SK-N-SH (cell line): Measurements from ENCODE around the gene ARV1.

ENCODE experiments used
- CHD2 ChIP-seq: fragments of 150-350 bp; IDR thresholded peaks from 2 replicates; pipeline ENCODE4 v1.6.1; 2018; ENCODE audit warnings: low read length; ENCODE audit not compliant: partially characterized antibody
- EP300 ChIP-seq, 2 experiments: IDR thresholded peaks; 2 replicates each; pipeline versions ENCODE4 v1.4.0 to v1.6.1; 2012; ENCODE audit warnings: borderline replicate concordance in 1 of 2, low read depth in 1 of 2, low read length in 1 of 2
- EZH2phosphoT487 ChIP-seq: fragments of 200-600 bp; sonication (generic); IDR thresholded peaks from 2 replicates; pipeline ENCODE4 v1.6.1; 2017; ENCODE audit warnings: low read depth, mixed run types, mild to moderate bottlenecking, antibody characterized with exemption, moderate library complexity, borderline replicate concordance
- GATA2 ChIP-seq: sonication (generic); formaldehyde crosslinking; IDR thresholded peaks from 2 replicates; pipeline ENCODE4 v1.5.0; 2020; ENCODE audit warnings: mild to moderate bottlenecking, missing genetic modification reagents
- JUND ChIP-seq: IDR thresholded peaks from 2 replicates; pipeline ENCODE4 v1.4.0; 2012
- MXI1 ChIP-seq: IDR thresholded peaks from 2 replicates; pipeline ENCODE4 v1.6.1; 2012; ENCODE audit warnings: mild to moderate bottlenecking, low read depth, low read length, improper control_type of control experiment
- NRF1 ChIP-seq: IDR thresholded peaks from 2 replicates; pipeline ENCODE4 v1.6.1; 2012; ENCODE audit warnings: low read depth, mild to moderate bottlenecking, low read length
- RCOR1 ChIP-seq: fragments of 150-350 bp; IDR thresholded peaks from 2 replicates; pipeline ENCODE4 v1.6.1; 2017; ENCODE audit warnings: antibody characterized with exemption, low read length
- TAF1 ChIP-seq: IDR thresholded peaks from 2 replicates; pipeline ENCODE4 v1.6.1; 2012; ENCODE audit warnings: low read depth, mild to moderate bottlenecking, low read length, moderate library complexity, borderline replicate concordance
- TF ChIP-seq, protein P1 (sequence below): IDR thresholded peaks from 2 replicates; pipeline ENCODE4 v1.6.1; 2012; ENCODE audit warnings: mild to moderate bottlenecking, low read depth, low read length, moderate library complexity
- TF ChIP-seq, protein P2 (sequence below): fragments of 200-600 bp; sonication (generic); IDR thresholded peaks from 2 replicates; pipeline ENCODE4 v1.6.1; 2017; ENCODE audit warnings: antibody characterized with exemption, mild to moderate bottlenecking, moderate library complexity
- TF ChIP-seq, protein P3 (sequence below): IDR thresholded peaks from 2 replicates; pipeline ENCODE4; 2012

DNA sequence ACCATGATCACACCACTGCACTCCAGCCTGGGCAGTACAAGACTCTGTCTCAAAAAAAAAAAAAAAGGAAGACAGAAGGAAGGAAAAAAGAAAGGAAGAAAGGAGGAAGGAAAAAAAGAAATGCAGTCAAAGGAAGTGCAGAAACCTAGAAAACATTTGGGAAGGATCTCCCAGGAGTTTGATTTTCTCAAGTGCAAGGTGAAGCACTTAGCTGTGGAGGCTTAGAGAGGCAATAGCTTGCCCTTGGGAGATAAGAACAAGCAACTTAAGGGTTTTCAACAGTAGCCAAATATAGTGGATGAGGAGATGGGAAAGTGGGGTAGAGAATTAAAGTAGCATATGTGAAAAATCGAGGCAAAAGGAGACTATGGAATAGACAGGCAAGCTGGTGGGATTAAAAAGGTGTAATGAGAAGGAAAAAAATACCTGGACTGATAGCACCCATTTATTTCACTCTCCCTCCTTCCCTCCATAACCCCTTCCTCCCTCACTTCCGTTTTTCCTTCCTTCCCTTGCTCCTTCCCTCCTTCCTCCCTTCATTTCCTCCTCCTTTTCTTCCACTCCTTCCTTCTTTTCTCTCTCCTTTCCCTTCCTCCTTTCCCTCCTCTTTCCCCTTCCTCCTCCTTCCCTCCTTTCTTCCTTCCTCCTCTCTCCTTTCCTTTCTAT lies 68.0 kb downstream of the ARV1 start:
- TF ChIP-seq, protein P1, sequence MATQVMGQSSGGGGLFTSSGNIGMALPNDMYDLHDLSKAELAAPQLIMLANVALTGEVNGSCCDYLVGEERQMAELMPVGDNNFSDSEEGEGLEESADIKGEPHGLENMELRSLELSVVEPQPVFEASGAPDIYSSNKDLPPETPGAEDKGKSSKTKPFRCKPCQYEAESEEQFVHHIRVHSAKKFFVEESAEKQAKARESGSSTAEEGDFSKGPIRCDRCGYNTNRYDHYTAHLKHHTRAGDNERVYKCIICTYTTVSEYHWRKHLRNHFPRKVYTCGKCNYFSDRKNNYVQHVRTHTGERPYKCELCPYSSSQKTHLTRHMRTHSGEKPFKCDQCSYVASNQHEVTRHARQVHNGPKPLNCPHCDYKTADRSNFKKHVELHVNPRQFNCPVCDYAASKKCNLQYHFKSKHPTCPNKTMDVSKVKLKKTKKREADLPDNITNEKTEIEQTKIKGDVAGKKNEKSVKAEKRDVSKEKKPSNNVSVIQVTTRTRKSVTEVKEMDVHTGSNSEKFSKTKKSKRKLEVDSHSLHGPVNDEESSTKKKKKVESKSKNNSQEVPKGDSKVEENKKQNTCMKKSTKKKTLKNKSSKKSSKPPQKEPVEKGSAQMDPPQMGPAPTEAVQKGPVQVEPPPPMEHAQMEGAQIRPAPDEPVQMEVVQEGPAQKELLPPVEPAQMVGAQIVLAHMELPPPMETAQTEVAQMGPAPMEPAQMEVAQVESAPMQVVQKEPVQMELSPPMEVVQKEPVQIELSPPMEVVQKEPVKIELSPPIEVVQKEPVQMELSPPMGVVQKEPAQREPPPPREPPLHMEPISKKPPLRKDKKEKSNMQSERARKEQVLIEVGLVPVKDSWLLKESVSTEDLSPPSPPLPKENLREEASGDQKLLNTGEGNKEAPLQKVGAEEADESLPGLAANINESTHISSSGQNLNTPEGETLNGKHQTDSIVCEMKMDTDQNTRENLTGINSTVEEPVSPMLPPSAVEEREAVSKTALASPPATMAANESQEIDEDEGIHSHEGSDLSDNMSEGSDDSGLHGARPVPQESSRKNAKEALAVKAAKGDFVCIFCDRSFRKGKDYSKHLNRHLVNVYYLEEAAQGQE = no peak
- TF ChIP-seq, protein P2, sequence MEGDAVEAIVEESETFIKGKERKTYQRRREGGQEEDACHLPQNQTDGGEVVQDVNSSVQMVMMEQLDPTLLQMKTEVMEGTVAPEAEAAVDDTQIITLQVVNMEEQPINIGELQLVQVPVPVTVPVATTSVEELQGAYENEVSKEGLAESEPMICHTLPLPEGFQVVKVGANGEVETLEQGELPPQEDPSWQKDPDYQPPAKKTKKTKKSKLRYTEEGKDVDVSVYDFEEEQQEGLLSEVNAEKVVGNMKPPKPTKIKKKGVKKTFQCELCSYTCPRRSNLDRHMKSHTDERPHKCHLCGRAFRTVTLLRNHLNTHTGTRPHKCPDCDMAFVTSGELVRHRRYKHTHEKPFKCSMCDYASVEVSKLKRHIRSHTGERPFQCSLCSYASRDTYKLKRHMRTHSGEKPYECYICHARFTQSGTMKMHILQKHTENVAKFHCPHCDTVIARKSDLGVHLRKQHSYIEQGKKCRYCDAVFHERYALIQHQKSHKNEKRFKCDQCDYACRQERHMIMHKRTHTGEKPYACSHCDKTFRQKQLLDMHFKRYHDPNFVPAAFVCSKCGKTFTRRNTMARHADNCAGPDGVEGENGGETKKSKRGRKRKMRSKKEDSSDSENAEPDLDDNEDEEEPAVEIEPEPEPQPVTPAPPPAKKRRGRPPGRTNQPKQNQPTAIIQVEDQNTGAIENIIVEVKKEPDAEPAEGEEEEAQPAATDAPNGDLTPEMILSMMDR = no peak
- TF ChIP-seq GATA2 (CRISPR knock-in tag) (no peak), EZH2phosphoT487 (no peak), TAF1 (no peak), CHD2 (no peak), EP300 (IDR thresholded peaks at IDR 0.05; ENCODE audit: borderline replicate concordance in 1 of 2, low read depth in 1 of 2, low read length in 1 of 2) (no peak), NRF1 (no peak), RCOR1 (no peak), MXI1 (no peak), JUND (no peak)
- TF ChIP-seq, protein P3, sequence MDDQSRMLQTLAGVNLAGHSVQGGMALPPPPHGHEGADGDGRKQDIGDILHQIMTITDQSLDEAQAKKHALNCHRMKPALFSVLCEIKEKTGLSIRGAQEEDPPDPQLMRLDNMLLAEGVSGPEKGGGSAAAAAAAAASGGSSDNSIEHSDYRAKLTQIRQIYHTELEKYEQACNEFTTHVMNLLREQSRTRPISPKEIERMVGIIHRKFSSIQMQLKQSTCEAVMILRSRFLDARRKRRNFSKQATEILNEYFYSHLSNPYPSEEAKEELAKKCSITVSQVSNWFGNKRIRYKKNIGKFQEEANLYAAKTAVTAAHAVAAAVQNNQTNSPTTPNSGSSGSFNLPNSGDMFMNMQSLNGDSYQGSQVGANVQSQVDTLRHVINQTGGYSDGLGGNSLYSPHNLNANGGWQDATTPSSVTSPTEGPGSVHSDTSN = no peak
